NCI-H774 (cell line): ENCODE data around the gene SRC.

Source experiments
- DNase-seq: peaks from one replicate; lab custom pipeline; 2025; lab: John Stamatoyannopoulos, UW

SRC gene

DNA sequence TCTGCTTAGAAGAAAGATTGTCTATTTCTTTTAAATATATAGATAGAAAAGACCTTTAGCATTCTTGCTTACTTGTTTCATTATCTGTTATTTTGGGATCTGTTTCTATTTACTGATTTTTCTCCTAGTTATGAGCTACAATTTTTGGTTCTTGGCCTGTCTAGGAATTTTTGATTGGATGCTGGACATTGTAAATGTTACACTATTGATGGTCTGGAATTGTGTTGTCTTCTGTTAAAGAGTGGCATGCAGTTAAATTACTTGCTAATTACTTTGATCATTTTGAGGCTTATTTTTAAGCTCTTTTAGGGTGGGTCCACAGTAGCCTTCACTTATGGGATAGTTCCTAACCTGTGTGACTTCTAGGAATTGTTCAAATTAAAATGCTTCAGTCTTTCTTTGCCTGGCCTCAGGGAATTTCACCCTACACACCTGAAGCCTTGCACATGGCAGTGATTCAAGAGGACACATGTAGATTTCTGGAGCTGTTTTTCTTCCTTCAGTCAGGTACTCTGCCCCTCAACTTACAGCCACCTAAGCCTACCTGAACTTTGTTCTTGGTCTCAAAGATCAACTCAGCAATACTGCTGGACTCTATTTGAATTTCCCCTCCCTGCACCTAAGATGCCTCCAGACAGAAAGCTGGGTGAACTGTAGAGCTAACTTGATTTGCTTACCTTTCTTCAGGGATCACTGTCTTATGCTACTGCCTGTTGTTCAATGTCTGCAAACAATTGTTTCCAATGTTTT lies 108.9 kb downstream of the SRC start:
- DNase-seq, result no peak
